ENCODE results near the gene F13B.
"Not testable (repeated sequence)": the region's sequence is repeated elsewhere in the genome, so short reads cannot be mapped to it uniquely, and the experiment has no call there.

The F13B gene

GRCh38 chr1:197042676-197043341 lies 24.3 kb downstream of the F13B start:
- DNase-seq (ENCODE audit: low read depth in 2 of 2) = no peak

- no peak for DNase-seq (ENCODE audit: low read depth in 2 of 2)
These were observed 25.3 kb downstream of the F13B start for GRCh38 chr1:197041486-197042353.

DNA sequence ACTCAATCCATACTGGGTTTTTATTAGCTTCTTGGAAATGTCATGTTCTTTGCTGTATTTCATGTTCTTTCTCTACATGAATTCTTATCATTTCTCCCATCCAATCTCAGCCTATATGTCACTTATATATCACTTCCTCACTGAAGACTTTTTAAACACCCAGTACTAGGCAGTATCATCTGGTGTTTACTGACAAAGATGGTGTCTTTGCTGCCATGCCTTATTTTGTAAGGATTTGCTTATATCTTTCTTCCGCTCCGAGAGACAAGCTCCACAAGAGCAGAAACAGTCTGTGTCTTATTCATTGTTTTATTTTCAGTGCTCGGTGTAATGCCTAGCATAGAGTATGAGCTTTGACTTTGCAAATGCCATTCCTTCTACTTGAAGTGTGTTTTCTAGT lies 30.2 kb downstream of the F13B start:
- DNase-seq (ENCODE audit: low read depth in 2 of 2) = no peak

DNA sequence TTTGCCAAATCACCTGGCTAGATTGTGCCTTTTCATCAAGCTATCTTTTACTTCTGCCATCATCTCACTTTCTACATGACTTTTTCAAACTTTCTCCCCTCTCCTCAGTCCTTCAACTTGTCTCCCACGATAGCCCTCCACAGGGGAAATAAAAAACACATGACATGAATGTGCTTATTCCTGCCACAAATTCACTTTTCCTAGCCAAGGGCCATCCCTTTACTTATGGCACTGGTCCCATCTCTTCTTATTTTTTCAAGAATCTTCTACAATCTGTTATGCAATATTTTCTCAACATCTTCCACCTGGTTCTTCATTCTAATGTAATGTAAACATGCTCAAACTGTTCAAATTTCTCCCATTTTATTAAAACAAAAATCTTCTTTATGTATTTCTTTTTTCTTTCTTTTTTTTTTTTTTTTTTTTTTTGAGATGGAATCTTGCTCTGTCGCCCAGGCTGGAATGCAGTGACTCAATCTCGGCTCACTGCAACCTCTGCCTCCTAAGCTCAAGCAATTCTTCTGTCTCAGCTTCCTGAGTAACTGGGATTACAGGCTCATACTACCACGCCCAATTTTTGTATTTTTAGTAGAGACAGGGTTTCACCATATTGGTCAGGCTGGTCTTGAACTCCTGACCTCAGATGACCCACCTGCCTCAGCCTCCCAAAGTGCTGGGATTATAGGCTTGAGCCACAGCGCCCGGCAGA lies 32.3 kb downstream of the F13B start:
- not testable (repeated sequence) for DNase-seq (ENCODE audit: low read depth in 2 of 2)

DNA sequence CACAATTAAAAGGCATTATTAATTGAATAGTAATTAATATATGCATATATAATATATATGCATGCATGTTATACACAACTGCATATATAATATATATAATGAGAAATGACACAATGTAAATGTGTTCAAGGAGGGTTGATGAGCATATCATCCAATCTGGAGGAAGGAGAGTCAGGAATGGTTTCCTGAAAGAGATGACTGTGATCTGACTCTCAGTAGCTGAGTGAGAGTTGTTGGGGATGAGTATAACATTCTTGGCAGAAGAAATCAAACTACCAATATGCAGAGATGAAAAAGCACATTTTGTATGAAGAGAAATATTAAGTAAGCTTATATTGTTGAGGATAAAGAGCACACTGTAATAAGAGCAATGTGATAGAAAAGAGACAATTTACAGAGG lies 37.3 kb downstream of the F13B start:
- no peak for DNase-seq (ENCODE audit: low read depth in 2 of 2)

DNA sequence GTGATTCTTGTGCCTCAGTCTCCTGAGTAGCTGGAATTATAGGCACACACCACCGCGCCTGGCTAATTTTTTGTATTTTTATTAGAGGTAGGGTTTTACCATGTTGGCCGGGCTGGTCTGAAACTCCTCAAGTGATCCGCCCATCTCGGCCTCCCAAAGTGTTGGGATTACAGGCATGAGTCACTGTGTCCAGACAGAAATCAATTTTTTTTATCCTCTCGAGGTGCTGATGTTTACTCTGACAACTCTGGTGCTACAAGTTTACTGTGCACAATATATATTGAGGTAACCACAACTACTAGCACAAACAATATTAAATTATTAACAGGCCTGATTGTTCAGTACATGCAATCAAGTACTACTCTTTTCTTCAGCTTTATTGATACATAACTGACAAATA lies 39.7 kb downstream of the F13B start:
- DNase-seq (ENCODE audit: low read depth in 2 of 2) = no peak

DNA sequence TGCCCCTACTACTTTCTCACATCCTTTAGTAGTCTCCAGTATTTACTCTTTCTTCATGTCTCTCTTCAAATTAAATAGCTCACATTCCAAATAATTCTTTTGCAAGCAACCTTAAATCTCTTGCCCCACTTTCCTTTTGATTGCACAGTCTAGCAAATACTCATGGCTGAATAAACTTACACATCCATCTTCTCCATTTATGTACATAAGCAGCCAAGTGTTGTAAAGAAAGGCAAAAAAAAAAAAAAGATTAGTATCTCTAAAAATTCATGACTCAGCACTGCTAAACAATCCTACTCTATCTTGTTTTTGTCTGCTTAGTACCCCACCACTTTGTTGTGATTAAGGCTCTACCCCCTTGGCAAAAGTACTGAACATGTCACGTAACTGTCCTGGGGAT lies 42.6 kb downstream of the F13B start:
- DNase-seq (ENCODE audit: low read depth in 2 of 2) = no peak

- no peak for DNase-seq (ENCODE audit: low read depth in 2 of 2)
These were observed 45.3 kb downstream of the F13B start for GRCh38 chr1:197021716-197022115.

- no peak for DNase-seq (ENCODE audit: low read depth in 2 of 2)
These were observed 49.4 kb downstream of the F13B start for GRCh38 chr1:197017558-197018146.

GRCh38 chr1:197016751-197017150 lies 50.3 kb downstream of the F13B start:
- DNase-seq (ENCODE audit: low read depth in 2 of 2) = no peak

DNA sequence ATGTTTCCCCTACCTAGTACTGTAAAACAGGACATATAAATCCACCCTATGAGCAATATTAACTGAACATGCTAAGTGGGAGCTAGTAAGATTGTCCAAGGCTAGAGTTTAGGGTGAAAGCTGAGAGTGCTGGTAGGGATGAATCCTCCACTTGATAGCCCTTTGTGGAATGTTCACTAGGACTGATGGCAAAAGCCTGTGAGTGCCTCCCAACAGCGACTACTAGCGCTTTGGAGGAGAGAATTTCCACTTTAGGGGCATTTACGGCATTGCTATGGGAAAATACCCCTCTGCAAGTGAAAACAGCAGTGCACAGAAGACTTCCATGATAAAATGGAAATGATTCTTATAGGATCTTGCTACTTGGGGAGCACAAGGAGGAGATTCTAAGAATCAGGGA lies 53.8 kb downstream of the F13B start:
- no peak for DNase-seq (ENCODE audit: low read depth in 2 of 2)

DNA sequence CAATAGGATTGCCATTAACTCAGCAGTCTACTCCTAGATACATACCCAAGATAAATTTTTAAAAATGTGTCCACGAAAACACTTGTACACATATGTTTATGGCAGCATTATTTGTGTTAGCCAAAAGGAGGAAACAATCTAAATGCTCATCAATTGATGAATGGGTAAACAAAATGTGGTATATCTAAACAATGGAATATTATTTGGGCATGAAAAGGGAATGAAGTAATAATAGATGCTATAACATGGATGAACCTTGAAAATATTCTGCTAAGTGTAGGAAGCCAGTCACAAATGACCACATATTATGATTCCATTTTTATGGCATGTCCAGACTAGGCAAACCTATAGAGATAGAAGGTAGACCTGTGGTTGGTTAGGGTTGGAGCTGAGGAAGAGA lies 55.4 kb downstream of the F13B start:
- no peak for DNase-seq (ENCODE audit: low read depth in 2 of 2)

- no peak for DNase-seq (ENCODE audit: low read depth in 2 of 2)
These were observed 58.2 kb downstream of the F13B start for GRCh38 chr1:197008861-197009260.

DNA sequence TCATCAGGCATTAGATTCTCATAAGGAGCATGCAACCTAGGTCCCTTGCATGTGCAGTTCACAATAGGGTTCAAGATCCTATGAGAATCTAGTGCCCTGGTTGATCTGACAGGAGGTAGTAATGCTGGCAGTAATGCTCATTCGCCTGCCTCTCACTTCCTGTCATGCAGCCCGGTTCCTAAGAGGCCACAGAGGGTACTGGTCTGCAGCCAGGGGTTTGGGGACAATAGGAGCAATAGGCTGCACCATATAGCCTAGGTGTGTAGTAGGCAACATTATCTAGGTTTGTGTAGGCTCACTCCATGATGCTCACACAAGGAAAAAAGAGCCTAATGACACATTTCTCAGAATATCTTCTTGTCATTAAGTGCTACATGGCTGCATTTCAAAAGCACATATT lies 63.9 kb downstream of the F13B start:
- DNase-seq (ENCODE audit: low read depth in 2 of 2) = no peak

DNA sequence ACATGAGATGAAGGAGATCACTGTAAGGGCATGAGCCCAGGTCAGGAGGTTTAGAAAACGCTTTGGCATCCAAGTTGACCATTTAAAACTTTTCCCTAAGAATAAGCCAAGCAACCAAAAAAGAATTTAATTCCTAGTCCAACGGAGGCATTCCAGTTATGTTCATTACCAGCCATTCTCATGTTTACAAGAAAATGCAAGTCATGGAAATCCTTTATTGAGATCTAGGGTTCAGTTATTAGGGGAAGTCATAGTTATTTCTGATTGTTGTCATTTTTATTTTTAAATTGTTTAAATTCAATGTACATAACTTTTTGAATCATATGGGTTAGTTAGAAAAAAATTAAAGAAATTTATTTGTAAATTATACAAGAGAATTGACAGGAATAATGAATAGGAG lies 65.2 kb downstream of the F13B start:
- no peak for DNase-seq (ENCODE audit: low read depth in 2 of 2)

DNA sequence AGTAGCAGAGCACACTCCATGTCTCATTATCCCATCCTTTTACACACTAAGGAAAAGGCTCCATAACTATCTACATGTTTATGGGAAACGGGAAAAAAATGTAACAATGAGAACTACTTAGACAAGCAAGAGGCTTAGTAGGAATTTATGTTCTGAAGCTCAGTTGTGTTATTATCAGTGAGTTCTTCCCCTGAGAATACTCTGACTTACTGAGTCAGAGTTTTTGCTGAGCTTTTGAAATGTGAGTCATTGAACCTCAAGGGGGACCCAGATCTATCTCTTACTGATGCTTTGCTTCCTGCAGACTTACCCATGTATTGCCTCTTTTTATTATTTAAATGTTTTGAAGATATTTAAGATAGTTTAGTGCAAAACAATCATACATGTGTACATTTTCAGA lies 69.6 kb downstream of the F13B start:
- no peak for DNase-seq (ENCODE audit: low read depth in 2 of 2)

- DNase-seq (ENCODE audit: low read depth in 2 of 2) = no peak
These were observed 73.1 kb downstream of the F13B start for GRCh38 chr1:196993916-196994315.

DNA sequence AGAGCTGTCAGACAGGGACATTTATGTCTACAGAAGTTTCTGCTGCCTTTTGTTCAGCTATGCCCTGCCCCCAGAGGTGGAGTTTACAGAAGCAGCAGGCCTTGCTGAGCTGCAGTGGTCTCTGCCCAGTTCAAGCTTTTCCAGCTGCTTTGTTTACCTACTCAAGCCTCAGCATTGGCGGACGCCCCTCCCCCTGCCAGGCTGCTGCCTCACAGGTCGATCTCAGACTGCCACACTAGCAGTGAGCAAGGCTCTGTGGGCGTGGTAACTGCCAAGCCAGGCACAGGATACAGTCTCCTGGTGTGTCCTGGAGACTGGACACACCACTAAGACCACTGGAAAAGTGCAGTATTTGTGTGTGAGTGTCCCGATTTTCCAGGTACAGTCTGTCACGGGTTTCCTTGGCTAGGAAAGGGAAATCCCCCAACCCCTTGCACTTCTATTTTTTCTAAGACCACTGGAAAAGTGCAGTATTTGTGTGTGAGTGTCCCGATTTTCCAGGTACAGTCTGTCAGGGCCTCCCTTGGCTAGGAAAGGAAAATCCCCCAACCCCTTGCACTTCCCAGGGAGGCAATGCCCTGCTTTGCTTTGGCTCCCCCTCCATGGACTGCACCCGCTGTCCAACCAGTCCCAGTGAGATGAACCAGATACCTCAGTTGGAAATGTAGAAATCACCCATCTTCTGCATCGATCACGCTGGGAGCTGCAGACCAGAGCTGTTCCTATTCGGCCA lies 75.0 kb downstream of the F13B start:
- not testable (repeated sequence) for DNase-seq (ENCODE audit: low read depth in 2 of 2)
